H9 (cell line): ENCODE results near the gene IGF1. TPM values are rescaled to one million over a fixed set of nuclear protein-coding genes. Genes with fewer than 3 reads are reported as not detected.

Experiments
- DNase-seq: peaks from one replicate; pipeline ENCODE4 v3.0.0-alpha.2; 2017
- H2AFZ ChIP-seq: one replicate; pipeline ENCODE4 v1.6.1; 2013; ENCODE audit warnings: mild to moderate bottlenecking, low read length, control low read depth, moderate library complexity
- H2AK5ac ChIP-seq: 2 replicates; pipeline ENCODE4 v1.6.1; 2013; ENCODE audit warnings: low read length, control low read depth, mixed read lengths; ENCODE audit not compliant: insufficient read length
- H2BK120ac ChIP-seq: one replicate; pipeline ENCODE4 v1.6.1; 2013; ENCODE audit warnings: low read depth, mild to moderate bottlenecking, low read length, control low read depth, inconsistent platforms; ENCODE audit not compliant: poor library complexity, severe bottlenecking
- H2BK12ac ChIP-seq: 2 replicates; pipeline ENCODE4 v1.6.1; 2013; ENCODE audit warnings: low read length, control low read depth, mixed read lengths, low read depth; ENCODE audit not compliant: insufficient read length
- H2BK15ac ChIP-seq: 2 replicates; pipeline ENCODE4 v1.6.1; 2013; ENCODE audit warnings: low read depth, low read length, control low read depth
- H2BK20ac ChIP-seq: one replicate; pipeline ENCODE4 v1.6.1; 2013; ENCODE audit warnings: low read depth, mild to moderate bottlenecking, low read length, control low read depth, inconsistent platforms; ENCODE audit not compliant: poor library complexity, severe bottlenecking
- H2BK5ac ChIP-seq: 2 replicates; pipeline ENCODE4 v1.6.1; 2013; ENCODE audit warnings: low read length, control low read depth, mixed read lengths; ENCODE audit not compliant: insufficient read length
- H3K14ac ChIP-seq: 2 replicates; pipeline ENCODE4 v1.6.1; 2013; ENCODE audit warnings: low read length, control low read depth; ENCODE audit not compliant: insufficient read depth
- H3K18ac ChIP-seq: 2 replicates; pipeline ENCODE4 v1.6.1; 2013; ENCODE audit warnings: low read depth, mild to moderate bottlenecking, mixed read lengths, low read length, control low read depth; ENCODE audit not compliant: insufficient read length
- H3K23ac ChIP-seq: 2 replicates; pipeline ENCODE4 v1.6.1; 2013; ENCODE audit warnings: low read length, control low read depth, mixed read lengths, low read depth; ENCODE audit not compliant: insufficient read length
- H3K23me2 ChIP-seq: 2 replicates; pipeline ENCODE4 v1.6.1; 2013; ENCODE audit warnings: low read depth, mild to moderate bottlenecking, mixed read lengths, low read length, control low read depth; ENCODE audit not compliant: insufficient read length, poor library complexity, severe bottlenecking
- H3K27ac ChIP-seq: 2 replicates; pipeline ENCODE4 v1.5.1; 2013; ENCODE audit warnings: low read length, control low read depth, mixed read lengths, low read depth; ENCODE audit not compliant: insufficient read length
- H3K27me3 ChIP-seq: 2 replicates; pipeline ENCODE4 v1.6.1; 2013; ENCODE audit warnings: low read length, control low read depth, inconsistent platforms; ENCODE audit not compliant: insufficient read depth
- H3K4ac ChIP-seq: 2 replicates; pipeline ENCODE4 v1.6.1; 2013; ENCODE audit warnings: low read depth, mild to moderate bottlenecking, control low read depth, inconsistent platforms, low read length, moderate library complexity
- H3K4me1 ChIP-seq: 2 replicates; pipeline ENCODE4 v1.6.1; 2013; ENCODE audit warnings: low read length, control low read depth, inconsistent platforms; ENCODE audit not compliant: insufficient read depth
- H3K4me2 ChIP-seq: 2 replicates; pipeline ENCODE4 v1.6.1; 2013; ENCODE audit warnings: low read length, control low read depth, mixed read lengths; ENCODE audit not compliant: insufficient read length, insufficient read depth
- H3K56ac ChIP-seq: 2 replicates; pipeline ENCODE4 v1.6.1; 2013; ENCODE audit warnings: low read depth, mild to moderate bottlenecking, mixed read lengths, low read length, control low read depth; ENCODE audit not compliant: insufficient read length
- H3K79me1 ChIP-seq: 2 replicates; pipeline ENCODE4 v1.6.1; 2013; ENCODE audit warnings: low read depth, mild to moderate bottlenecking, moderate library complexity, low read length, control low read depth, inconsistent platforms; ENCODE audit not compliant: insufficient read depth, poor library complexity, severe bottlenecking
- H3K79me2 ChIP-seq: 2 replicates; pipeline ENCODE4 v1.6.1; 2013; ENCODE audit warnings: low read length, control low read depth, inconsistent platforms; ENCODE audit not compliant: insufficient read depth
- H3K9ac ChIP-seq: 2 replicates; pipeline ENCODE4 v1.6.1; 2013; ENCODE audit warnings: low read length, control low read depth, mixed read lengths; ENCODE audit not compliant: insufficient read length; ENCODE audit errors: extremely low read depth
- H3K9me3 ChIP-seq: one replicate; pipeline ENCODE4 v1.6.1; 2013; ENCODE audit warnings: low read depth, low read length, inconsistent platforms; ENCODE audit not compliant: control insufficient read depth
- H3T11ph ChIP-seq: one replicate; pipeline ENCODE4 v1.6.1; 2013; ENCODE audit warnings: mild to moderate bottlenecking, low read length, control low read depth, inconsistent platforms
- H4K20me1 ChIP-seq: one replicate; pipeline ENCODE4 v1.6.1; 2013; ENCODE audit not compliant: control insufficient read depth, insufficient read length, insufficient read depth
- H4K5ac ChIP-seq: 2 replicates; pipeline ENCODE4 v1.6.1; 2013; ENCODE audit warnings: low read depth, mild to moderate bottlenecking, mixed read lengths, low read length, control low read depth; ENCODE audit not compliant: insufficient read length
- H4K8ac ChIP-seq: replicated peaks from 2 replicates; pipeline ENCODE4 v1.6.1; 2013; ENCODE audit warnings: low read length, control low read depth, mixed read lengths, low read depth; ENCODE audit not compliant: insufficient read length
- H4K91ac ChIP-seq: 2 replicates; pipeline ENCODE4 v1.6.1; 2013; ENCODE audit warnings: low read depth, mild to moderate bottlenecking, moderate library complexity, mixed read lengths, low read length, control low read depth; ENCODE audit not compliant: insufficient read length
- H3K27ac Mint-ChIP-seq, 3 experiments: 2 replicates in 2 of 3; 3 replicates in 1 of 3; pipeline ENCODE4 v1.8.0; 2020 to 2021; ENCODE audit warnings: mixed read lengths in 3 of 3, mild to moderate bottlenecking in 1 of 3, moderate library complexity in 1 of 3
- H3K27me3 Mint-ChIP-seq: 2 replicates; pipeline ENCODE4 v1.8.0; 2021; ENCODE audit warnings: low read depth, mild to moderate bottlenecking, moderate library complexity, mixed read lengths
- H3K36me3 Mint-ChIP-seq, 3 experiments: 2 replicates in 2 of 3; 3 replicates in 1 of 3; pipeline ENCODE4 v1.8.0; 2020 to 2021; ENCODE audit warnings: low read depth in 3 of 3, mixed read lengths in 3 of 3; ENCODE audit not compliant: insufficient read depth in 1 of 3
- H3K4me1 Mint-ChIP-seq, 2 experiments: 2 replicates each; pipeline ENCODE4 v1.8.0; 2020; ENCODE audit warnings: mixed read lengths in 2 of 2
- H3K4me3 Mint-ChIP-seq, 2 experiments: 2 replicates in 1 of 2; 3 replicates in 1 of 2; pipeline ENCODE4 v1.8.0; 2020 to 2021; ENCODE audit warnings: mild to moderate bottlenecking in 2 of 2, mixed read lengths in 2 of 2, moderate library complexity in 1 of 2
- H3K9me3 Mint-ChIP-seq, 2 experiments: 2 replicates in 1 of 2; 3 replicates in 1 of 2; pipeline ENCODE4 v1.8.0; 2020; ENCODE audit warnings: mild to moderate bottlenecking in 2 of 2, mixed read lengths in 2 of 2, moderate library complexity in 1 of 2
- CTCF ChIP-seq: fragments of 200-600 bp; sonication (generic); conservative IDR thresholded peaks from 3 replicates; pipeline ENCODE4 v1.8.0; 2021; ENCODE audit warnings: antibody characterized with exemption, mild to moderate bottlenecking
- WGBS: extraction: QIAGEN DNeasy Blood & Tissue Kit; methylation state at CpG from one replicate; pipeline ENCODE4 v1.1.7; 2013; ENCODE audit warnings: missing lambda C conversion rate, low lambda C conversion rate, mixed read lengths; ENCODE audit not compliant: insufficient read length; ENCODE audit errors: extremely low coverage; 5-methylcytosine and 5-hydroxymethylcytosine counted together
- total RNA-seq: library from RNA; stranded (reverse); gene quantifications from 2 replicates; pipeline ENCODE4 v1.2.1, GENCODE V29; 2021

IGF1 gene
- total RNA-seq, 1 experiment from 2014 or later, result not detected

- Mint-ChIP-seq H3K4me1 (peaks cover 5 to 7% of the 10 kb centered on the region in 2 experiments; a peak in 3 of 4 replicates), H3K27ac (no peak overlapping the region), H3K9me3 (no peaks in the 10 kb centered on the region), H3K36me3 (no peaks in the 10 kb centered on the region; a peak in 1 of 7 replicates), H3K4me3 (no peak overlapping the region), H3K27me3 (no peaks in the 10 kb centered on the region)
- H3K4me2 ChIP-seq, result no peak overlapping the region
- no peaks in the 10 kb centered on the region; the same call in 1 of the 2 replicates for H3K4me1 ChIP-seq
- no peaks in the 10 kb centered on the region for H3K79me2 ChIP-seq
- no peak overlapping the region for H2BK5ac ChIP-seq
- no peaks in the 10 kb centered on the region for H4K20me1 ChIP-seq
- WGBS, result no CpG with 5 or more reads among the region's 3 CpGs
- no peak overlapping the region for H3K18ac ChIP-seq
- H2BK20ac ChIP-seq, result no peak overlapping the region
- H2AFZ ChIP-seq, result peak overlapping the region; percentile 43
- no peak overlapping the region for H2BK12ac ChIP-seq
- no peak overlapping the region for H4K8ac ChIP-seq
- no peak overlapping the region for H3K27ac ChIP-seq
- H3K9ac ChIP-seq, result no peak overlapping the region
- no peak overlapping the region for H3K56ac ChIP-seq
- H2AK5ac ChIP-seq, result no peak overlapping the region
- H2BK15ac ChIP-seq, result no peak overlapping the region
- H3K23ac ChIP-seq, result no peak overlapping the region
- no peaks in the 10 kb centered on the region for H3K9me3 ChIP-seq
- no peak for TF ChIP-seq CTCF
- H2BK120ac ChIP-seq, result no peak overlapping the region
- no peak overlapping the region for H3T11ph ChIP-seq
- no peak overlapping the region for H4K91ac ChIP-seq
- H3K23me2 ChIP-seq, result no peaks in the 10 kb centered on the region
- H3K79me1 ChIP-seq, result no peaks in the 10 kb centered on the region
- no peak overlapping the region for H3K4ac ChIP-seq
- no peak overlapping the region for H4K5ac ChIP-seq
- no peaks in the 10 kb centered on the region for H3K27me3 ChIP-seq
- no peak for DNase-seq
- H3K14ac ChIP-seq, result no peak overlapping the region
Observed at GRCh38 chr12:102484017-102484416, 3.7 kb upstream of the IGF1 start.
